GM19468 (cell line): Measurements from ENCODE around the gene RALGPS1.

Experiments used
- ATAC-seq: cut with Tn5 transposase; IDR thresholded peaks from one replicate; pipeline ENCODE4 v1.9.1; 2021; ENCODE audit warnings: mild to moderate bottlenecking, moderate library complexity, moderate number of reproducible peaks; ENCODE audit not compliant: unreplicated experiment; ENCODE audit errors: extremely low read depth

RALGPS1 gene

GRCh38 chr9:127207734-127208410 lies 293.3 kb downstream of the RALGPS1 start:
- no peak for ATAC-seq

DNA sequence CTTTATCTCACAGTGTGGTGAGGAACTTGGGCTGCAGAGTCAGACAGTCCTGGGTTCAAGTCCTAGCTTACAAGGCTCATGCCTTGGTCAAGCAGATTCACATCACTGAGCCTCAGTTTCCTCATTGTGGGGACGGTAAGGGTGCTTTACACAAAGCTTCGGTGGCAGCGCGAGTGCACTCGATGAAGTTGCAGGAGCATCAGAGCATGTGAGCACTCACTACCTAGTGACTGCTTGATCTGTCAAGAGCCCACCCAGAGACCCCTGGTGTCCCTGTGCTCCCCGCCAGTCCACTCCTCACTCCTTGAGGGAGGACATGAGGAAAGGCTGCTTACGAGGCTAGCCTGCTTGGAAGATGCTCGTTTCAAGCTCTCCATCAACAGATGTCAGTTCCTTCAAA lies 293.8 kb downstream of the RALGPS1 start:
- no peak for ATAC-seq

DNA sequence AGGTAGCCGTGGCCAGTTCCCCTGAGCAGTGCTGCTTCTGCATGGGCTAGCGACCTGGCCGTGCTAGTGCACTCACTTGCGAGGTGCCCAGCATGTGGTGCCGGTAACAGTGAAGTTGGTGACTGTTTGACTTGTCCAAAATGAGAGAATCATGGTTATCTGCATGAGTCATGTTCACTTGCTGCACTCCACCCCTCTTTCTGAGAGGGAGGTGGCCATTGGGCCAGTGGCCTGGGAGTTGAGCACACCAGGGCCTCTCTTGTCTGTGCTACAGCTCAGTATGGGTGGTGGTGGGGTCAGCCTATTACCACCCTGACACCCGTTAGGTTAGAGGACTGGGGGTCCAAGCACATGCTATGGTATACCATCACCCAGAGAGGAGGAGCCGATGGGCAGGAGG lies 294.6 kb downstream of the RALGPS1 start:
- no peak for ATAC-seq

GRCh38 chr9:127209948-127210640 lies 295.5 kb downstream of the RALGPS1 start:
- no peak for ATAC-seq

GRCh38 chr9:127210851-127211730 lies 296.5 kb downstream of the RALGPS1 start:
- no peak for ATAC-seq

GRCh38 chr9:127211983-127212382 lies 297.4 kb downstream of the RALGPS1 start:
- no peak for ATAC-seq

GRCh38 chr9:127212453-127212852 lies 297.9 kb downstream of the RALGPS1 start:
- no peak for ATAC-seq

DNA sequence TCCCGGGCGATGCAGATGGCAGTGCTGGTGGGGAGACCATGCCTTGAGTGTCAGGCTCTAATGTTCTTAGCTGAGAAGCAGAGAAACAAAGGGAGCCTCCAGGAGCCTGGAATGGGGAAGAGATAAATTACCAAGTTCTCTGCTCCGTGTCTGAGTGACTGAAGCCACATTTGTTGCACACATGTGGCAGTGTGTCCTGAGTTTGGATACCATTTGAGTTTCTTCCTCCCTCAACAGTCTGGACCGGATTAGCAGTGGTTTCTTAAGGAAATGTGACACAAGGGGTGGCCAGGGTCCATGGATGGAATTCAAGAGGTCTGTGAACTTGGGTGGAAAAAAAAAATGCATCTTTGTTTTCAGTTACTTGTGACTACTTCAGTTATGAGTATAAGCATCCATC lies 299.3 kb downstream of the RALGPS1 start:
- ATAC-seq, result no peak

GRCh38 chr9:127214421-127215267 lies 300.1 kb downstream of the RALGPS1 start:
- no peak for ATAC-seq

- ATAC-seq, result no peak
Observed at GRCh38 chr9:127215268-127216209, 301.0 kb downstream of the RALGPS1 start.

DNA sequence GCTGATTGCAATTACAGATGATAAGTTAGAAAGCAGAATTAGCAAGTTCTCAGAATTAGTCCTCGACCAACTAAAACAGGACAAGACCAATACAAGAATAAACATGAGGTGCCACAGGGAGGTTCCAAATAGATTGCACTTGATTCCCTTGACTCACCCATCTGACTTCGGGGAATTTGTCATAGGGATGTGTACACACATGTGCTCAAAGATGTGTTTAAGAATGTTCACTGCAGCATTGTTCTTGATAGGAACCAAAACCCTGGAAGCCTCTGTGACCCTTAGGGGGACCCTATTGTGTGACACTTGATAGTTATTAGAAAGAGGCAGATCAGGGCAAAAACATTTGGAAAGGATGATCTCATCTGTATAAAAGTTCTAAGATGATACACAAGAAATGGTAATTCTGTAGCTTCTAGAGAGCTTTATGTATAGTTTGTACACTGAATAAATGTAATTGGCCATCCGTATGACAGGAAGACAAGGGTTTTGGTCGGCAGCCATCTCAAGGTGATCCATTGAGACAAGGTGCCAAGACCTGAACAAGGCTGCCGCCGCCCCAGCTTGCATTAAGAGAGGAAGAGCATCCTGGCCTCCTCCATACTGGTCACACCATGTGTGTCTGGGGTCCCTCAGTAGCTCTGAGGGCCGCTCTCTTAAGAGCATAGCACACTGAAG lies 301.8 kb downstream of the RALGPS1 start:
- no peak for ATAC-seq

- ATAC-seq, result no peak
Observed at GRCh38 chr9:127216888-127217217, 302.3 kb downstream of the RALGPS1 start.

- no peak for ATAC-seq
Observed at GRCh38 chr9:127218818-127219217, 304.2 kb downstream of the RALGPS1 start.

DNA sequence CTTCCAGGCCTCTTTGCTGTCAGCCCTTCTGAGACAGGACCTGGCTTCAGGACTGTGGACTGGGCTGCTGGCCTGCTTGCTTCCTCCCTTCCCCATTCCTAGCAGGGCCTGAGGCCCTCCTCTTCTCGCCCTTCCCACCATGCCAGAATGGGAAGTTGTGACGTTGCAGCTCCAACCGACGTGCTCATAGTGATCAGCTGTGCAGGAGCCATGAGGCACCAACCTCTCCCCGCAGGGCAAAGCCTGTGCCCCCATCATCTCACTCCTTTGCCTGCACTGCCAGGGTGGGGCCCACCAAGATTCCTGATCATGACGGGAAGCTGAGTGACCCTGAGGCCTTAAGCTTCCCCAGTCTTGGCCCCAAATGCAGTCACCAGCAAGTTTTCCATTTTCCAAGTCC lies 304.9 kb downstream of the RALGPS1 start:
- ATAC-seq, result no peak

DNA sequence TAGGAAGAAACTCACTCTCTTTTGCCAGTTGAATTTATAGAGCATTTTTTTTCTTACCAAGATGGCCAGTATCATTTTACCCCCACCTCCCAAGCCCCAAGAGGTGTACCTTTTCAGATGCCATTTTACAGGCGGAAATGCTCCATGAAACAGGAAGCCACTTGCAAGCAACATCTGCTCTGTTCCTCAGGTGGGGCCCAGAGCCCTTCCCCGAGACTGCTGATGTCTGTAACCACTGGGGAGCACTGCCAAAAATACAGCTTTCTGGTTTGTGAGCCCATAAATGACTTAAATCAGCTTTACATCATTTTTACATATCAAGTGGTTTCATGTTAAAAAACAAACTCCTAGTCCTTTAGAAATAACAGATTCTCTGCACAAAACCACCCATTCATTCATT lies 307.1 kb downstream of the RALGPS1 start:
- no peak for ATAC-seq

- no peak for ATAC-seq
Observed at GRCh38 chr9:127222388-127223095, 308.0 kb downstream of the RALGPS1 start.

DNA sequence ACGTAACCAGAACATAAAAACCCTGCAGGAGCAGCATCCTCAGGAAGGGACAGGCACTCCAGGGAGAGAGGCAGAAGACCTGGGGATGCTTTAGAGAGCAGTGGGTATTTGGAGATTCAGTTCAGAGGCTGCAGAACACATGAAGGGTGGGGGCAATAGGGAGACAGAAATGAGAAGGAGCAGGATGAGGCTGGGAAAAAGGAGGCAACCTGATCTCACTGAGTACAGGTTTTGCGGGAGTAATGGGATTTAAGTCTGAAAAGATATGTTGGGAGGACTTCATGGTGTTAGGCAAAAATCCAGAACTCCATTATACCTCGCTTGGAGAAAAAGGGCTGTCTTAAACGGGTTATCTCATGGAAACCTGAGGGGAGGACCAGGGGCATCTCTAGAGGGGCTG lies 308.7 kb downstream of the RALGPS1 start:
- no peak for ATAC-seq

DNA sequence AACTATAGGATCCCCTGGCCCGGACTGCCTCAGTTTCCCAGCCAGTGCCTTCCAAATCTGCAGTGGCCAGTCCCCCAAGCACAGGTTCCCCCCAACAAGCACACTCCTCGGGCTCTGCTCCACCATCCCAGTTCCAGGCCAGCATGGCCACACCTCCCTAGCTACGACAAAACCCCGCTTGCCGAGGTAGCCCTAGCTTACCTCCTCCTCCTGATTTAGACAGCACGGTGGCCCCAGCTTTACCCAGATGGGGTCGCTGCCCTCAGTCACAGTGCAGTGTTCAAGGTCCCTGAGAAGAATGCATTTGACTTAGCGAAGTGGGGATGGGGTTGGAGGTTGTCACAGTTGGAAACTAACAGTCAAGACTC lies 309.2 kb downstream of the RALGPS1 start:
- no peak for ATAC-seq
